SK-N-SH (cell line): ENCODE results near the gene FOXRED1. TPM values are rescaled to one million over a fixed set of nuclear protein-coding genes. Genes with fewer than 3 reads are reported as not detected.

ENCODE experiments used
- CTCF ChIA-PET: fragments of 300-600, 350-600 bp; formaldehyde crosslinking; extraction: SDS; loops from one replicate; lab custom pipeline; 2021; lab: Yijun Ruan, JAX
- POLR2A ChIA-PET: fragments of 350-600 bp; sonication (Branson Sonifier 250); formaldehyde crosslinking; extraction: SDS; loops from one replicate; lab custom pipeline; 2020; ENCODE audit warnings: antibody characterized with exemption, inconsistent platforms; lab: Yijun Ruan, JAX
- DNase-seq: peaks from one replicate; pipeline ENCODE4 v3.0.0; 2012
- H2AFZ ChIP-seq: fragments of 200-600 bp; sonication (generic); 2 replicates; pipeline ENCODE4 v1.8.1; 2016; ENCODE audit warnings: antibody characterized with exemption, mild to moderate bottlenecking, low read depth
- H3F3A ChIP-seq: fragments of 200-600 bp; sonication (generic); replicated peaks from 2 replicates; pipeline ENCODE3; 2016; ENCODE audit warnings: antibody characterized with exemption, mild to moderate bottlenecking; ENCODE audit not compliant: insufficient read depth
- H3K27ac ChIP-seq, 2 experiments: fragments of 200-500 bp in 1 of 2; fragments of 200-600 bp in 1 of 2; sonication (Bioruptor generic) in 1 of 2; sonication (generic), shearing (Covaris generic) in 1 of 2; 2 replicates each; pipeline versions ENCODE4 v1.5.1 to v1.6.1; 2014 to 2016; ENCODE audit warnings: low read depth in 2 of 2, inconsistent platforms in 1 of 2, low read length in 1 of 2, mild to moderate bottlenecking in 1 of 2, mixed read lengths in 1 of 2
- H3K27me3 ChIP-seq: fragments of 200-600 bp; sonication (generic), shearing (Covaris generic); 2 replicates; pipeline ENCODE4 v1.6.1; 2016; ENCODE audit warnings: mixed run types; ENCODE audit not compliant: insufficient read depth
- H3K36me3 ChIP-seq, 2 experiments: fragments of 200-500 bp in 1 of 2; fragments of 200-600 bp in 1 of 2; sonication (Bioruptor generic) in 1 of 2; sonication (generic) in 1 of 2; replicated peaks in 1 of 2; 2 replicates each; pipeline versions ENCODE3 to v1.5.1; 2014 to 2016; ENCODE audit warnings: low read length in 1 of 2, mild to moderate bottlenecking in 1 of 2; ENCODE audit not compliant: insufficient read depth in 2 of 2, control insufficient read depth in 1 of 2
- H3K4me1 ChIP-seq, 2 experiments: fragments of 200-500 bp in 1 of 2; fragments of 200-600 bp in 1 of 2; sonication (Bioruptor generic) in 1 of 2; sonication (generic), shearing (Covaris generic) in 1 of 2; 2 replicates each; pipeline versions ENCODE4 v1.5.1 to v1.6.1; 2014 to 2016; ENCODE audit warnings: low read depth in 1 of 2, low read length in 1 of 2, mixed run types in 1 of 2; ENCODE audit not compliant: insufficient read depth in 2 of 2, control insufficient read depth in 1 of 2
- H3K4me2 ChIP-seq: fragments of 200-600 bp; sonication (generic), shearing (Covaris generic); 2 replicates; pipeline ENCODE4 v1.6.1; 2017; ENCODE audit warnings: mixed run types
- H3K4me3 ChIP-seq, 2 experiments: fragments of 200-500 bp in 1 of 2; fragments of 200-600 bp in 1 of 2; sonication (Bioruptor generic) in 1 of 2; sonication (generic), shearing (Covaris generic) in 1 of 2; 2 replicates each; pipeline versions ENCODE4 v1.5.1 to v1.8.1; 2014 to 2016; ENCODE audit warnings: low read depth in 2 of 2, inconsistent platforms in 1 of 2, low read length in 1 of 2, mild to moderate bottlenecking in 1 of 2, mixed read lengths in 1 of 2, moderate library complexity in 1 of 2
- H3K79me2 ChIP-seq: fragments of 200-600 bp; sonication (generic); 2 replicates; pipeline ENCODE4 v1.8.1; 2017; ENCODE audit warnings: mild to moderate bottlenecking; ENCODE audit not compliant: insufficient read depth
- H3K9ac ChIP-seq: fragments of 200-600 bp; sonication (generic); 2 replicates; pipeline ENCODE4 v1.6.1; 2017; ENCODE audit warnings: mixed run types
- H3K9me2 ChIP-seq: fragments of 200-600 bp; sonication (generic); 2 replicates; pipeline ENCODE4 v1.6.1; 2017; ENCODE audit warnings: mixed run types
- H3K9me3 ChIP-seq: fragments of 200-600 bp; sonication (generic); 2 replicates; pipeline ENCODE4 v1.6.1; 2017; ENCODE audit warnings: mixed run types, mild to moderate bottlenecking, moderate library complexity
- H4K20me1 ChIP-seq: fragments of 200-600 bp; sonication (generic); 2 replicates; pipeline ENCODE4 v1.6.1; 2017; ENCODE audit warnings: mild to moderate bottlenecking, mixed run types; ENCODE audit not compliant: insufficient read depth
- CHD2 ChIP-seq: fragments of 150-350 bp; IDR thresholded peaks from 2 replicates; pipeline ENCODE4 v1.6.1; 2018; ENCODE audit warnings: low read length; ENCODE audit not compliant: partially characterized antibody
- FOSL2 ChIP-seq: IDR thresholded peaks from 2 replicates; pipeline ENCODE4 v1.4.0; 2012; ENCODE audit warnings: low read depth, mild to moderate bottlenecking, moderate library complexity, borderline replicate concordance
- FOXJ3 ChIP-seq: sonication (generic); formaldehyde crosslinking; IDR thresholded peaks from 2 replicates; pipeline ENCODE4 v1.5.1; 2020; ENCODE audit warnings: mild to moderate bottlenecking, missing genetic modification reagents
- GABPA ChIP-seq: IDR thresholded peaks from 2 replicates; pipeline ENCODE4 v1.4.0; 2012; ENCODE audit warnings: low read depth, mild to moderate bottlenecking
- JUND ChIP-seq: IDR thresholded peaks from 2 replicates; pipeline ENCODE4 v1.4.0; 2012
- MEF2A ChIP-seq: IDR thresholded peaks from 2 replicates; pipeline ENCODE4 v1.4.0; 2012; ENCODE audit warnings: low read depth, borderline replicate concordance
- NFIC ChIP-seq: IDR thresholded peaks from 2 replicates; pipeline ENCODE4 v1.4.0; 2012; ENCODE audit warnings: borderline replicate concordance
- RAD21 ChIP-seq: IDR thresholded peaks from 2 replicates; pipeline ENCODE4 v1.6.1; 2012; ENCODE audit warnings: mild to moderate bottlenecking, low read length
- RXRA ChIP-seq: IDR thresholded peaks from 2 replicates; pipeline ENCODE4 v1.4.0; 2012; ENCODE audit warnings: low read depth, mild to moderate bottlenecking, borderline replicate concordance
- TAF1 ChIP-seq: IDR thresholded peaks from 2 replicates; pipeline ENCODE4 v1.6.1; 2012; ENCODE audit warnings: low read depth, mild to moderate bottlenecking, low read length, moderate library complexity, borderline replicate concordance
- TCF12 ChIP-seq: IDR thresholded peaks from 2 replicates; pipeline ENCODE4 v1.4.0; 2012
- TEAD4 ChIP-seq: IDR thresholded peaks from 2 replicates; pipeline ENCODE4 v1.4.0; 2012; ENCODE audit warnings: mild to moderate bottlenecking, borderline replicate concordance; ENCODE audit not compliant: insufficient read depth
- WGBS: methylation state at CpG from one replicate; pipeline ENCODE4 v1.1.6; 2017; ENCODE audit warnings: low lambda C conversion rate; 5-methylcytosine and 5-hydroxymethylcytosine counted together
- polyA plus RNA-seq, 3 experiments: library from polyadenylated mRNA; depleted of rRNA; stranded (reverse); fragments of >200 nt; gene quantifications; 2 replicates each; pipeline ENCODE4 v1.2.3, GENCODE V29; 2012
- TF ChIP-seq, protein P1 (sequence below): IDR thresholded peaks from 2 replicates; pipeline ENCODE4 v1.6.1; 2012; ENCODE audit warnings: mild to moderate bottlenecking, low read depth, low read length, moderate library complexity
- TF ChIP-seq, protein P2 (sequence below): fragments of 150-350 bp; IDR thresholded peaks from 2 replicates; pipeline ENCODE4 v1.6.1; 2016; ENCODE audit warnings: mild to moderate bottlenecking, low read depth, low read length
- TF ChIP-seq, protein P3 (sequence below): fragments of 150-350 bp; IDR thresholded peaks from 2 replicates; pipeline ENCODE4 v1.6.1; 2017; ENCODE audit warnings: antibody characterized with exemption, low read length, low read depth, borderline replicate concordance
- TF ChIP-seq, protein P4 (sequence below): IDR thresholded peaks from 2 replicates; pipeline ENCODE4; 2012
- TF ChIP-seq, protein P5 (sequence below): IDR thresholded peaks from 2 replicates; pipeline ENCODE4 v1.4.0; 2012; ENCODE audit warnings: low read depth
- TF ChIP-seq, protein P6 (sequence below): fragments of 200-600 bp; sonication (generic); IDR thresholded peaks from 2 replicates; pipeline ENCODE4 v1.6.1; 2017; ENCODE audit warnings: antibody characterized with exemption, mild to moderate bottlenecking, moderate library complexity

Gene FOXRED1
- polyA plus RNA-seq, 1 of the 3 experiments (the other 2 are of a cell fraction), result 35.2 TPM

DNA sequence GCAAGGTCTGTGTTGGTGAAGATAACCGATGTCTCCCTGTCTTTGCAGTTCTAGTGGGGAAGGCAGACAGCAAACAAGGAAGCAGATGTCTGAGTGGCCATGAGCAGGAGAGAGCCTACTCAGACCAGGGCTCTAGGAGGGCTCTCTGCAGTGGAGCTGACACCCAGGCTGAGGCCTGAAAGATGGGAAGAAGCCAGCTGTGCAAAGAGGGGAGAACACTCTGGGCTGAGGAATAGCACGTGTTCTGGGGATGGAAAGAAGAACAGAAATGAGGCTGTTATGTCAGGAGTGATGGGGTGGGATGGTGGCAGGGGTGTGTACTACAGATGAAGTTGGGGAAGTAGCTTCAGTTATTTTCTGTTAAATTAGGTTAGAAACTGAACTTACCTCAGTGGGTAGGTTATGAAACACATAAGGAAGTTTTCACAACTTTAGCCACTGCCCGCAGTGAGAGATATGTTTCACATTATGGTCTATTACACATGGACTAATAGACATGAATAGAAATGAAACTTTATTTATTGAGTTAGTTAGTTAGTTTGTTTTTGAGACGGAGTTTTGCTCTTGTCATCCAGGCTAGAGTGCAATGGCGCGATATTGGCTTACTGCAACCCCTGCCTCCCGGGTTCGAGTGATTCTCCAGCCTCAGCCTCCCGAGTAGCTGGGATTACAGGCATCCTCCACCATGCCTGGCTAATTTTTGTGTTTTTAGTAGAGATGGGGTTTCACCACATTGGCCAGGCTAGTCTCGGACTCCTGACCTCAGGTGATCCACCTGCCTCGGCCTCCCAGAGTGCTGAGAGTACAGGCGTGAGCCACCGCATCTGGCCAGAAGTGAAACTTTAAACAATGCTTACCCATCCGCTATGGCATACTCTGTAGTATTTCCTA is 42.7 kb downstream of the FOXRED1 start:
- H3F3A ChIP-seq, result peaks cover 18% of the 10 kb centered on the region
- no peaks in the 10 kb centered on the region for H4K20me1 ChIP-seq
- H3K4me2 ChIP-seq, result no peak overlapping the region
- DNase-seq, result no peak
- H3K27me3 ChIP-seq, result no peaks in the 10 kb centered on the region
- H3K4me1 ChIP-seq, result peaks cover 4% of the 10 kb centered on the region in 2 experiments; a peak in 2 of 4 replicates
- no peaks in the 10 kb centered on the region for H3K9me3 ChIP-seq
- TF ChIP-seq, protein P1, sequence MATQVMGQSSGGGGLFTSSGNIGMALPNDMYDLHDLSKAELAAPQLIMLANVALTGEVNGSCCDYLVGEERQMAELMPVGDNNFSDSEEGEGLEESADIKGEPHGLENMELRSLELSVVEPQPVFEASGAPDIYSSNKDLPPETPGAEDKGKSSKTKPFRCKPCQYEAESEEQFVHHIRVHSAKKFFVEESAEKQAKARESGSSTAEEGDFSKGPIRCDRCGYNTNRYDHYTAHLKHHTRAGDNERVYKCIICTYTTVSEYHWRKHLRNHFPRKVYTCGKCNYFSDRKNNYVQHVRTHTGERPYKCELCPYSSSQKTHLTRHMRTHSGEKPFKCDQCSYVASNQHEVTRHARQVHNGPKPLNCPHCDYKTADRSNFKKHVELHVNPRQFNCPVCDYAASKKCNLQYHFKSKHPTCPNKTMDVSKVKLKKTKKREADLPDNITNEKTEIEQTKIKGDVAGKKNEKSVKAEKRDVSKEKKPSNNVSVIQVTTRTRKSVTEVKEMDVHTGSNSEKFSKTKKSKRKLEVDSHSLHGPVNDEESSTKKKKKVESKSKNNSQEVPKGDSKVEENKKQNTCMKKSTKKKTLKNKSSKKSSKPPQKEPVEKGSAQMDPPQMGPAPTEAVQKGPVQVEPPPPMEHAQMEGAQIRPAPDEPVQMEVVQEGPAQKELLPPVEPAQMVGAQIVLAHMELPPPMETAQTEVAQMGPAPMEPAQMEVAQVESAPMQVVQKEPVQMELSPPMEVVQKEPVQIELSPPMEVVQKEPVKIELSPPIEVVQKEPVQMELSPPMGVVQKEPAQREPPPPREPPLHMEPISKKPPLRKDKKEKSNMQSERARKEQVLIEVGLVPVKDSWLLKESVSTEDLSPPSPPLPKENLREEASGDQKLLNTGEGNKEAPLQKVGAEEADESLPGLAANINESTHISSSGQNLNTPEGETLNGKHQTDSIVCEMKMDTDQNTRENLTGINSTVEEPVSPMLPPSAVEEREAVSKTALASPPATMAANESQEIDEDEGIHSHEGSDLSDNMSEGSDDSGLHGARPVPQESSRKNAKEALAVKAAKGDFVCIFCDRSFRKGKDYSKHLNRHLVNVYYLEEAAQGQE, result no peak
- TF ChIP-seq CHD2 (no peak), RAD21 (no peak), JUND (no peak), FOSL2 (no peak), TAF1 (no peak), TEAD4 (no peak), NFIC (no peak), TCF12 (no peak), FOXJ3 (no peak), RXRA (no peak), GABPA (no peak), MEF2A (no peak)
- TF ChIP-seq, protein P2, sequence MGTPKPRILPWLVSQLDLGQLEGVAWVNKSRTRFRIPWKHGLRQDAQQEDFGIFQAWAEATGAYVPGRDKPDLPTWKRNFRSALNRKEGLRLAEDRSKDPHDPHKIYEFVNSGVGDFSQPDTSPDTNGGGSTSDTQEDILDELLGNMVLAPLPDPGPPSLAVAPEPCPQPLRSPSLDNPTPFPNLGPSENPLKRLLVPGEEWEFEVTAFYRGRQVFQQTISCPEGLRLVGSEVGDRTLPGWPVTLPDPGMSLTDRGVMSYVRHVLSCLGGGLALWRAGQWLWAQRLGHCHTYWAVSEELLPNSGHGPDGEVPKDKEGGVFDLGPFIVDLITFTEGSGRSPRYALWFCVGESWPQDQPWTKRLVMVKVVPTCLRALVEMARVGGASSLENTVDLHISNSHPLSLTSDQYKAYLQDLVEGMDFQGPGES, result no peak
- TF ChIP-seq, protein P3, sequence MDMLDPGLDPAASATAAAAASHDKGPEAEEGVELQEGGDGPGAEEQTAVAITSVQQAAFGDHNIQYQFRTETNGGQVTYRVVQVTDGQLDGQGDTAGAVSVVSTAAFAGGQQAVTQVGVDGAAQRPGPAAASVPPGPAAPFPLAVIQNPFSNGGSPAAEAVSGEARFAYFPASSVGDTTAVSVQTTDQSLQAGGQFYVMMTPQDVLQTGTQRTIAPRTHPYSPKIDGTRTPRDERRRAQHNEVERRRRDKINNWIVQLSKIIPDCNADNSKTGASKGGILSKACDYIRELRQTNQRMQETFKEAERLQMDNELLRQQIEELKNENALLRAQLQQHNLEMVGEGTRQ, result no peak
- TF ChIP-seq, protein P4, sequence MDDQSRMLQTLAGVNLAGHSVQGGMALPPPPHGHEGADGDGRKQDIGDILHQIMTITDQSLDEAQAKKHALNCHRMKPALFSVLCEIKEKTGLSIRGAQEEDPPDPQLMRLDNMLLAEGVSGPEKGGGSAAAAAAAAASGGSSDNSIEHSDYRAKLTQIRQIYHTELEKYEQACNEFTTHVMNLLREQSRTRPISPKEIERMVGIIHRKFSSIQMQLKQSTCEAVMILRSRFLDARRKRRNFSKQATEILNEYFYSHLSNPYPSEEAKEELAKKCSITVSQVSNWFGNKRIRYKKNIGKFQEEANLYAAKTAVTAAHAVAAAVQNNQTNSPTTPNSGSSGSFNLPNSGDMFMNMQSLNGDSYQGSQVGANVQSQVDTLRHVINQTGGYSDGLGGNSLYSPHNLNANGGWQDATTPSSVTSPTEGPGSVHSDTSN, result no peak
- TF ChIP-seq, protein P5, sequence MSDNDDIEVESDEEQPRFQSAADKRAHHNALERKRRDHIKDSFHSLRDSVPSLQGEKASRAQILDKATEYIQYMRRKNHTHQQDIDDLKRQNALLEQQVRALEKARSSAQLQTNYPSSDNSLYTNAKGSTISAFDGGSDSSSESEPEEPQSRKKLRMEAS, result no peak
- TF ChIP-seq, protein P6, sequence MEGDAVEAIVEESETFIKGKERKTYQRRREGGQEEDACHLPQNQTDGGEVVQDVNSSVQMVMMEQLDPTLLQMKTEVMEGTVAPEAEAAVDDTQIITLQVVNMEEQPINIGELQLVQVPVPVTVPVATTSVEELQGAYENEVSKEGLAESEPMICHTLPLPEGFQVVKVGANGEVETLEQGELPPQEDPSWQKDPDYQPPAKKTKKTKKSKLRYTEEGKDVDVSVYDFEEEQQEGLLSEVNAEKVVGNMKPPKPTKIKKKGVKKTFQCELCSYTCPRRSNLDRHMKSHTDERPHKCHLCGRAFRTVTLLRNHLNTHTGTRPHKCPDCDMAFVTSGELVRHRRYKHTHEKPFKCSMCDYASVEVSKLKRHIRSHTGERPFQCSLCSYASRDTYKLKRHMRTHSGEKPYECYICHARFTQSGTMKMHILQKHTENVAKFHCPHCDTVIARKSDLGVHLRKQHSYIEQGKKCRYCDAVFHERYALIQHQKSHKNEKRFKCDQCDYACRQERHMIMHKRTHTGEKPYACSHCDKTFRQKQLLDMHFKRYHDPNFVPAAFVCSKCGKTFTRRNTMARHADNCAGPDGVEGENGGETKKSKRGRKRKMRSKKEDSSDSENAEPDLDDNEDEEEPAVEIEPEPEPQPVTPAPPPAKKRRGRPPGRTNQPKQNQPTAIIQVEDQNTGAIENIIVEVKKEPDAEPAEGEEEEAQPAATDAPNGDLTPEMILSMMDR, result no peak
- H3K36me3 ChIP-seq, result peaks cover 6 to 11% of the 10 kb centered on the region in 2 experiments
- no peak overlapping the region for H2AFZ ChIP-seq
- no peaks in the 10 kb centered on the region for H3K9me2 ChIP-seq
- no peaks in the 10 kb centered on the region; the same call in 1 of the 2 replicates for H3K79me2 ChIP-seq
- POLR2A ChIA-PET, result interaction anchor here (1.6 kb wide), 1 partner anchor 169 kb away, joined by 12 read pairs; no protein-coding TSS in a partner anchor
- no peak overlapping the region for H3K9ac ChIP-seq
- no peak overlapping the region for H3K4me3 ChIP-seq
- no peak overlapping the region for H3K27ac ChIP-seq
- CTCF ChIA-PET, result interaction anchor here (0.8 to 10.0 kb wide), 31 partner anchors 8 to 1035 kb away, joined by 3 to 172 read pairs (median 6); no protein-coding TSS in a partner anchor
- 98% methylated on average over 13 of the region's 14 CpGs for WGBS
